ENCODE results near the gene HDAC4.

- TF ChIP-seq POLR2A (IDR thresholded peaks at IDR 0.05), result no peak
- no peak for TF ChIP-seq CTCF (IDR thresholded peaks at IDR 0.05)
- no peak for TF ChIP-seq POLR2AphosphoS5 (IDR thresholded peaks at IDR 0.05)
- TF ChIP-seq EP300 (IDR thresholded peaks at IDR 0.05), result no peak
Measured at GRCh38 chr2:239029958-239030357, 370.9 kb downstream of the HDAC4 start.
